Measurements from ENCODE around the gene CFAP92.

- TF ChIP-seq, protein P1, sequence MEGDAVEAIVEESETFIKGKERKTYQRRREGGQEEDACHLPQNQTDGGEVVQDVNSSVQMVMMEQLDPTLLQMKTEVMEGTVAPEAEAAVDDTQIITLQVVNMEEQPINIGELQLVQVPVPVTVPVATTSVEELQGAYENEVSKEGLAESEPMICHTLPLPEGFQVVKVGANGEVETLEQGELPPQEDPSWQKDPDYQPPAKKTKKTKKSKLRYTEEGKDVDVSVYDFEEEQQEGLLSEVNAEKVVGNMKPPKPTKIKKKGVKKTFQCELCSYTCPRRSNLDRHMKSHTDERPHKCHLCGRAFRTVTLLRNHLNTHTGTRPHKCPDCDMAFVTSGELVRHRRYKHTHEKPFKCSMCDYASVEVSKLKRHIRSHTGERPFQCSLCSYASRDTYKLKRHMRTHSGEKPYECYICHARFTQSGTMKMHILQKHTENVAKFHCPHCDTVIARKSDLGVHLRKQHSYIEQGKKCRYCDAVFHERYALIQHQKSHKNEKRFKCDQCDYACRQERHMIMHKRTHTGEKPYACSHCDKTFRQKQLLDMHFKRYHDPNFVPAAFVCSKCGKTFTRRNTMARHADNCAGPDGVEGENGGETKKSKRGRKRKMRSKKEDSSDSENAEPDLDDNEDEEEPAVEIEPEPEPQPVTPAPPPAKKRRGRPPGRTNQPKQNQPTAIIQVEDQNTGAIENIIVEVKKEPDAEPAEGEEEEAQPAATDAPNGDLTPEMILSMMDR (IDR thresholded peaks at IDR 0.05; ENCODE audit: low read length), result no peak
- TF ChIP-seq EZH2phosphoT487 (IDR thresholded peaks at IDR 0.05; ENCODE audit: low read length) (no peak), EZH2 (optimal IDR thresholded peaks at IDR 0.05; ENCODE audit: low read depth, low read length) (no peak)
Measured at GRCh38 chr3:128864351-128864811, 129.5 kb downstream of the CFAP92 start.

Data from MM.1S (cell line).